A549 treated with GW870086 at 1 μM for 4 hours (cell line): ENCODE data around the gene MRPS35. TPM values are rescaled to one million over a fixed set of nuclear protein-coding genes. Genes with fewer than 3 reads are reported as not detected.

Source experiments
- total RNA-seq: library from RNA; stranded (reverse); fragments of 200-300 nt; extraction: Qiagen RNA extraction; gene quantifications from 5 replicates; pipeline ENCODE4 v1.2.3, GENCODE V29; 2022; ENCODE audit warnings: low read depth

The MRPS35 gene
- 89.1 to 99.5 TPM (median 94.8 TPM) in 5 replicates for total RNA-seq

GRCh38 chr12:27710592-27711316 lies at the start of gene MRPS35:
TSS of gene MRPS35 (plus strand) at chr12:27710832. CDS start at chr12:27710844, 12 bp downstream.

GRCh38 chr12:27696293-27696652 lies 14.4 kb upstream of the MRPS35 start, which contains the start of gene REP15:
TSS of gene REP15 (plus strand) at chr12:27696447. CDS start at chr12:27696563, 116 bp downstream.

DNA sequence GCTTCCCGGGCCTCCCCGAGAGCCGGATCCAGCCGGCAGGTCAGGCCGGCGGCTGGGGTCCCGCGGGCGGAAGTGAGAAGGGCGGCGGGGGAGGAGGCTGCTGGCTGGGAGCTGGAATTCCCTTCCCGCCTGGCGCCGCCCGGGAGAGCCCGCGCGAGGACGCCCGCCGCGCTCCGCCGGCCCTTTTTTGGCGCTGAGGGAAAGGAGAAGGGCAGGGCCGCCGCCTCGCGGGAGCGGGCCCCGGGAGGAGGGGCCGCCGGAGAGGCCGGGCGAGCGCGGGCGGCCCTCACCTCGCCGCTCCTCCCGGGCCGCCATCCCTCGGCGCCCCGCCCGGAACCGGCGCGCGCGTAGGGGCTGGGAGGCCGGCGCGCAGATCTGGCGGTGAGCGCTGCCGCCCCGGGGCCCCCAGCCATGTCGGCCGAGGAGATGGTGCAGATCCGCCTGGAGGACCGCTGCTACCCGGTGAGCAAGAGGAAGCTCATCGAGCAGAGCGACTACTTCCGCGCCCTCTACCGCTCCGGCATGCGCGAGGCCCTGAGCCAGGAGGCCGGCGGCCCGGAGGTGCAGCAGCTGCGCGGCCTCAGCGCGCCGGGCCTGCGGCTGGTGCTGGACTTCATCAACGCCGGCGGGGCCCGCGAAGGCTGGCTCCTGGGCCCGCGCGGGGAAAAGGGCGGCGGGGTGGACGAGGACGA lies 69.4 kb downstream of the MRPS35 start, which contains the start of the genes KLHL42 and MANSC4:
Gene KLHL42 (plus strand): TSS at position 314 of the 692 bp plus-strand sequence. CDS start 98 bp downstream, at position 412.
Gene MANSC4 (minus strand): TSS at position 317 of the 692 bp plus-strand sequence. CDS start 8,960 bp downstream, outside the sequence.

Other genes with a start within 250 kb of the MRPS35 start
- gene PPFIBP1, start 186.6 kb upstream of the MRPS35 start, total RNA-seq = 17.7 to 27.2 TPM (median 26.7 TPM) in 5 replicates
- gene REP15, start 14.4 kb upstream of the MRPS35 start, total RNA-seq = 0.26 to 0.63 TPM (median 0.42 TPM) in 4 of 5 replicates, not detected in the other
- gene KLHL42, start 69.4 kb downstream of the MRPS35 start, total RNA-seq = 15.0 to 21.5 TPM (median 19.8 TPM) in 5 replicates
- gene MANSC4, start 69.4 kb downstream of the MRPS35 start, total RNA-seq = not detected in 5 replicates